Mucosa of stomach (tissue), 1 donor: Measurements from ENCODE around the gene CC2D2B.
"Not testable (repeated sequence)": the region's sequence is repeated elsewhere in the genome, so short reads cannot be mapped to it uniquely, and the experiment has no call there.

ENCODE experiments used
- H3K27me3 ChIP-seq: one replicate; pipeline ENCODE4 v1.7.0; 2013; ENCODE audit warnings: mild to moderate bottlenecking, low read length; ENCODE audit not compliant: control insufficient read depth, insufficient read depth
- H3K36me3 ChIP-seq: one replicate; pipeline ENCODE4 v1.7.0; 2013; ENCODE audit warnings: low read length; ENCODE audit not compliant: control insufficient read depth, insufficient read depth
- H3K4me1 ChIP-seq: one replicate; pipeline ENCODE4 v1.7.0; 2013; ENCODE audit warnings: mild to moderate bottlenecking, low read length; ENCODE audit not compliant: control insufficient read depth, insufficient read depth
- H3K4me3 ChIP-seq: one replicate; pipeline ENCODE4 v1.7.0; 2013; ENCODE audit warnings: low read length
- H3K9ac ChIP-seq: one replicate; pipeline ENCODE4 v1.7.0; 2013; ENCODE audit warnings: mild to moderate bottlenecking, low read length, moderate library complexity
- H3K9me3 ChIP-seq: one replicate; pipeline ENCODE4 v1.7.0; 2013; ENCODE audit warnings: mild to moderate bottlenecking, low read length, moderate library complexity; ENCODE audit not compliant: control insufficient read depth
- donor health status: Pancreatic carcinoma.

CC2D2B gene

GRCh38 chr10:95916039-95916438 is 8.3 kb downstream of the CC2D2B start:
- H3K4me3 ChIP-seq, H3K36me3 ChIP-seq, H3K4me1 ChIP-seq, H3K27me3 ChIP-seq, H3K9me3 ChIP-seq, H3K9ac ChIP-seq: not testable (repeated sequence)

GRCh38 chr10:95920798-95921426 is 13.1 kb downstream of the CC2D2B start:
- no peaks in the 10 kb centered on the region for H3K4me1 ChIP-seq
- H3K9me3 ChIP-seq = no peaks in the 10 kb centered on the region
- H3K4me3 ChIP-seq = no peak overlapping the region
- H3K27me3 ChIP-seq = no peaks in the 10 kb centered on the region
- no peaks in the 10 kb centered on the region for H3K36me3 ChIP-seq
- H3K9ac ChIP-seq = no peak overlapping the region

GRCh38 chr10:95925033-95925432 is 17.3 kb downstream of the CC2D2B start:
- Histone ChIP-seq H3K9ac (no peak overlapping the region), H3K4me3 (no peak overlapping the region), H3K4me1 (no peaks in the 10 kb centered on the region), H3K9me3 (no peaks in the 10 kb centered on the region), H3K36me3 (no peaks in the 10 kb centered on the region), H3K27me3 (no peaks in the 10 kb centered on the region)

- no peak overlapping the region for H3K4me3 ChIP-seq
- no peak overlapping the region for H3K9ac ChIP-seq
- H3K4me1 ChIP-seq = no peaks in the 10 kb centered on the region
- no peaks in the 10 kb centered on the region for H3K27me3 ChIP-seq
- H3K9me3 ChIP-seq = no peaks in the 10 kb centered on the region
- H3K36me3 ChIP-seq = no peaks in the 10 kb centered on the region
Observed at GRCh38 chr10:95935429-95935828, 27.7 kb downstream of the CC2D2B start.

- Histone ChIP-seq H3K36me3 (no peaks in the 10 kb centered on the region), H3K4me1 (no peaks in the 10 kb centered on the region), H3K9ac (no peak overlapping the region), H3K27me3 (no peaks in the 10 kb centered on the region), H3K4me3 (no peak overlapping the region), H3K9me3 (no peaks in the 10 kb centered on the region)
Observed at GRCh38 chr10:95941115-95941514, 33.3 kb downstream of the CC2D2B start.

- Histone ChIP-seq H3K9me3 (no peaks in the 10 kb centered on the region), H3K27me3 (no peaks in the 10 kb centered on the region), H3K9ac (no peak overlapping the region), H3K4me3 (no peak overlapping the region), H3K36me3 (no peaks in the 10 kb centered on the region), H3K4me1 (no peaks in the 10 kb centered on the region)
Observed at GRCh38 chr10:95963202-95963990, 55.6 kb downstream of the CC2D2B start.

GRCh38 chr10:95963991-95964389 is 56.2 kb downstream of the CC2D2B start:
- Histone ChIP-seq H3K4me3 (no peak overlapping the region), H3K27me3 (no peaks in the 10 kb centered on the region), H3K9ac (no peak overlapping the region), H3K4me1 (no peaks in the 10 kb centered on the region), H3K36me3 (no peaks in the 10 kb centered on the region), H3K9me3 (no peaks in the 10 kb centered on the region)

GRCh38 chr10:95964756-95965155 is 57.0 kb downstream of the CC2D2B start:
- Histone ChIP-seq H3K27me3 (no peaks in the 10 kb centered on the region), H3K9me3 (no peaks in the 10 kb centered on the region)

GRCh38 chr10:95976362-95977229 is 68.8 kb downstream of the CC2D2B start:
- Histone ChIP-seq H3K9ac (no peak overlapping the region), H3K4me1 (no peaks in the 10 kb centered on the region)

More at GRCh38 chr10:95964756-95965155, 57.0 kb downstream of the CC2D2B start:
- Histone ChIP-seq H3K36me3 (no peaks in the 10 kb centered on the region), H3K9ac (no peak overlapping the region), H3K4me1 (no peaks in the 10 kb centered on the region), H3K4me3 (no peak overlapping the region)

GRCh38 chr10:95982200-95982599 is 74.4 kb downstream of the CC2D2B start:
- Histone ChIP-seq H3K4me1 (no peaks in the 10 kb centered on the region), H3K27me3 (no peaks in the 10 kb centered on the region), H3K4me3 (no peak overlapping the region), H3K9ac (no peak overlapping the region), H3K36me3 (no peaks in the 10 kb centered on the region), H3K9me3 (no peaks in the 10 kb centered on the region)

More at GRCh38 chr10:95976362-95977229, 68.8 kb downstream of the CC2D2B start:
- H3K27me3 ChIP-seq = no peaks in the 10 kb centered on the region
- H3K9me3 ChIP-seq = no peaks in the 10 kb centered on the region
- no peak overlapping the region for H3K4me3 ChIP-seq
- no peaks in the 10 kb centered on the region for H3K36me3 ChIP-seq

- Histone ChIP-seq H3K9me3 (no peaks in the 10 kb centered on the region), H3K27me3 (no peaks in the 10 kb centered on the region), H3K4me1 (no peaks in the 10 kb centered on the region), H3K9ac (no peak overlapping the region), H3K36me3 (no peaks in the 10 kb centered on the region), H3K4me3 (no peak overlapping the region)
Observed at GRCh38 chr10:95987685-95988426, 80.1 kb downstream of the CC2D2B start.
